Kidney epithelial cell (primary cell): Measurements from ENCODE around the gene CNOT10. TPM values are rescaled to one million over a fixed set of nuclear protein-coding genes. Genes with fewer than 3 reads are reported as not detected.

ENCODE experiments used
- DNase-seq: peaks from one replicate; pipeline ENCODE4 v3.0.0-alpha.2; 2010; ENCODE audit warnings: low read depth
- H3K27me3 ChIP-seq: 2 replicates; pipeline ENCODE4 v1.6.0; 2011; ENCODE audit warnings: low read length; ENCODE audit not compliant: control insufficient read depth, insufficient read depth
- H3K36me3 ChIP-seq: 2 replicates; pipeline ENCODE4 v1.5.1; 2011; ENCODE audit warnings: low read length; ENCODE audit not compliant: control insufficient read depth, insufficient read depth
- H3K4me3 ChIP-seq: 2 replicates; pipeline ENCODE4 v1.5.1; 2011; ENCODE audit warnings: low read depth, mild to moderate bottlenecking, control low read depth, low read length
- total RNA-seq: library from RNA; depleted of rRNA; stranded (reverse); fragments of >200 nt; gene quantifications from 2 replicates; pipeline ENCODE4 v1.2.3, GENCODE V29; 2015
- TF ChIP-seq, protein P1 (sequence below): IDR thresholded peaks from 2 replicates; pipeline ENCODE4 v1.5.1; 2011; ENCODE audit warnings: mild to moderate bottlenecking, moderate library complexity, low read length, control low read depth, inconsistent platforms; ENCODE audit not compliant: insufficient read depth, poor library complexity, severe bottlenecking

CNOT10 gene, protein sequence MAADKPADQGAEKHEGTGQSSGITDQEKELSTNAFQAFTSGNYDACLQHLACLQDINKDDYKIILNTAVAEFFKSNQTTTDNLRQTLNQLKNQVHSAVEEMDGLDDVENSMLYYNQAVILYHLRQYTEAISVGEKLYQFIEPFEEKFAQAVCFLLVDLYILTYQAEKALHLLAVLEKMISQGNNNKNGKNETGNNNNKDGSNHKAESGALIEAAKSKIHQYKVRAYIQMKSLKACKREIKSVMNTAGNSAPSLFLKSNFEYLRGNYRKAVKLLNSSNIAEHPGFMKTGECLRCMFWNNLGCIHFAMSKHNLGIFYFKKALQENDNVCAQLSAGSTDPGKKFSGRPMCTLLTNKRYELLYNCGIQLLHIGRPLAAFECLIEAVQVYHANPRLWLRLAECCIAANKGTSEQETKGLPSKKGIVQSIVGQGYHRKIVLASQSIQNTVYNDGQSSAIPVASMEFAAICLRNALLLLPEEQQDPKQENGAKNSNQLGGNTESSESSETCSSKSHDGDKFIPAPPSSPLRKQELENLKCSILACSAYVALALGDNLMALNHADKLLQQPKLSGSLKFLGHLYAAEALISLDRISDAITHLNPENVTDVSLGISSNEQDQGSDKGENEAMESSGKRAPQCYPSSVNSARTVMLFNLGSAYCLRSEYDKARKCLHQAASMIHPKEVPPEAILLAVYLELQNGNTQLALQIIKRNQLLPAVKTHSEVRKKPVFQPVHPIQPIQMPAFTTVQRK
- 24.6 and 27.0 TPM in 2 replicates for total RNA-seq

DNA sequence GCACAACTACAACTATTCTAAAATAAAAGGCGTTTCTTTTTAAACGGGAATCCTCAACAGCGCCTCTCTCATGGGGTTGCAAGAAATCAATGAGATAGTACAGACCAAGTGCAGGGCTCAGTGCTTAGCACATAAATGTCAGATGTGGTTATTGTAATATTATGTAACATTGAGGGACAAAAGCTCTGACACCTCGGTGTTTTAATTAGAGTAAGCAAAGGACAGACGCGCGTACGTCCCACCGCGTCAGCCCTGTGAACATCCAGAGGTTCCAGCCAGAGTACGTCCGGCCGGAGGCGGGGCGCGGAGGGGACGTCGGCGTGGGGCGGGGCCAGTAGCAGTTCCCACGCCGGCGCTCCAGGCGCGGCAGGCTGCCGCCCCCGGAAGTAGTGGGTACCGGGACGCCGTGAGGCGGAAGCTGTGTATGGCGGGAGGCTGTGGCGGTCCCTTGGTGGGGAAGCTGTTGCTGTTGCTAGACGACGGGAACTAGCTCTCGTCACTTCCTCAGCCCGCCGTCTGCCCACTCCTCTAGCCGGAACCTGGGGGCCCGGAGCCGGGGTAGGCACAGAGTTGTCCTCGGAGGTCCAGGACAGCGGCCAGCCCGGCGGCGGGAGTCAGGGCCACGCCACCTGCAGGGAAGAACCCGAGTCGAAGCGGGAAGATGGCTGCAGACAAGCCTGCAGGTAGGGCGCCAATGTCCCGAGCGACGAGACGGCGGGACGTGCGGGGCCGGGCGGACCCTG lies at the start of gene CNOT10:
Gene CNOT10 (plus strand): TSS at position 389 of the 743 bp plus-strand sequence. CDS start 273 bp downstream, at position 662.
- peak; percentile 78 for DNase-seq
- Histone ChIP-seq H3K27me3 (no peaks in the 10 kb centered on the region), H3K4me3 (peak within 1 kb of the TSS; percentile 79), H3K36me3 (no peaks in the 10 kb centered on the region)
- TF ChIP-seq, protein P1, sequence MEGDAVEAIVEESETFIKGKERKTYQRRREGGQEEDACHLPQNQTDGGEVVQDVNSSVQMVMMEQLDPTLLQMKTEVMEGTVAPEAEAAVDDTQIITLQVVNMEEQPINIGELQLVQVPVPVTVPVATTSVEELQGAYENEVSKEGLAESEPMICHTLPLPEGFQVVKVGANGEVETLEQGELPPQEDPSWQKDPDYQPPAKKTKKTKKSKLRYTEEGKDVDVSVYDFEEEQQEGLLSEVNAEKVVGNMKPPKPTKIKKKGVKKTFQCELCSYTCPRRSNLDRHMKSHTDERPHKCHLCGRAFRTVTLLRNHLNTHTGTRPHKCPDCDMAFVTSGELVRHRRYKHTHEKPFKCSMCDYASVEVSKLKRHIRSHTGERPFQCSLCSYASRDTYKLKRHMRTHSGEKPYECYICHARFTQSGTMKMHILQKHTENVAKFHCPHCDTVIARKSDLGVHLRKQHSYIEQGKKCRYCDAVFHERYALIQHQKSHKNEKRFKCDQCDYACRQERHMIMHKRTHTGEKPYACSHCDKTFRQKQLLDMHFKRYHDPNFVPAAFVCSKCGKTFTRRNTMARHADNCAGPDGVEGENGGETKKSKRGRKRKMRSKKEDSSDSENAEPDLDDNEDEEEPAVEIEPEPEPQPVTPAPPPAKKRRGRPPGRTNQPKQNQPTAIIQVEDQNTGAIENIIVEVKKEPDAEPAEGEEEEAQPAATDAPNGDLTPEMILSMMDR: peak; percentile 19

- DNase-seq: no peak
- H3K4me3 ChIP-seq: no peak overlapping the region
- H3K27me3 ChIP-seq: no peaks in the 10 kb centered on the region
- no peaks in the 10 kb centered on the region for H3K36me3 ChIP-seq
- TF ChIP-seq, protein P1: no peak
These were observed 44.0 kb upstream of the CNOT10 start for GRCh38 chr3:32640939-32641338.

GRCh38 chr3:32641356-32641755 lies 43.6 kb upstream of the CNOT10 start:
- no peak overlapping the region for H3K4me3 ChIP-seq
- DNase-seq: no peak
- TF ChIP-seq, protein P1: no peak
- no peaks in the 10 kb centered on the region for H3K27me3 ChIP-seq
- H3K36me3 ChIP-seq: no peaks in the 10 kb centered on the region

GRCh38 chr3:32643354-32643753 lies 41.6 kb upstream of the CNOT10 start:
- TF ChIP-seq, protein P1: no peak

DNA sequence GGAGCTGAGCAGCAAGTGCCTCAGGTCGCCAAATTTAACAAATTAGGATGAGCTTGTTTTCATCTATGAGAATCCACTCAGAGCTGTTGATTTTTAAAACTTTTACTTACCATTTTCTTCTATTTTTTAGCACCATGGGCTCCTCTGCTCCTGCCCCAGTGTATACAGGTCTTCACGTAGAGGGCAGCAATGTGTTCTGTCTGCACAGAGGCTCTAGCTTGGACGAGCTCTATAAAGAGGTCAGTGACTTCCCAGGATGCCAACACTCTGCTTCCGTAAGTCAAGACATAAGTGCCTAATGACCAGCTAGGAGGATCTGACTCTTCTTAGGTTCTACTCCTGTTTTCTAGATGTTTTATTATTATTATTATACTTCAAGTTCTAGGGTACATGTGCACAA lies 41.2 kb upstream of the CNOT10 start:
- H3K4me3 ChIP-seq: no peak overlapping the region
- TF ChIP-seq, protein P1: no peak

More at GRCh38 chr3:32643354-32643753, 41.6 kb upstream of the CNOT10 start:
- H3K4me3 ChIP-seq: no peak overlapping the region
- H3K27me3 ChIP-seq: no peaks in the 10 kb centered on the region
- H3K36me3 ChIP-seq: no peaks in the 10 kb centered on the region
- DNase-seq: no peak

More for the DNA sequence above, 41.2 kb upstream of the CNOT10 start:
- Histone ChIP-seq H3K36me3 (no peaks in the 10 kb centered on the region), H3K27me3 (no peaks in the 10 kb centered on the region)
- no peak for DNase-seq
